Measurements from ENCODE around the gene SMIM5.
A peak's percentile ranks its signal among the peaks of the same experiment; 100 is the strongest.

The SMIM5 gene

DNA sequence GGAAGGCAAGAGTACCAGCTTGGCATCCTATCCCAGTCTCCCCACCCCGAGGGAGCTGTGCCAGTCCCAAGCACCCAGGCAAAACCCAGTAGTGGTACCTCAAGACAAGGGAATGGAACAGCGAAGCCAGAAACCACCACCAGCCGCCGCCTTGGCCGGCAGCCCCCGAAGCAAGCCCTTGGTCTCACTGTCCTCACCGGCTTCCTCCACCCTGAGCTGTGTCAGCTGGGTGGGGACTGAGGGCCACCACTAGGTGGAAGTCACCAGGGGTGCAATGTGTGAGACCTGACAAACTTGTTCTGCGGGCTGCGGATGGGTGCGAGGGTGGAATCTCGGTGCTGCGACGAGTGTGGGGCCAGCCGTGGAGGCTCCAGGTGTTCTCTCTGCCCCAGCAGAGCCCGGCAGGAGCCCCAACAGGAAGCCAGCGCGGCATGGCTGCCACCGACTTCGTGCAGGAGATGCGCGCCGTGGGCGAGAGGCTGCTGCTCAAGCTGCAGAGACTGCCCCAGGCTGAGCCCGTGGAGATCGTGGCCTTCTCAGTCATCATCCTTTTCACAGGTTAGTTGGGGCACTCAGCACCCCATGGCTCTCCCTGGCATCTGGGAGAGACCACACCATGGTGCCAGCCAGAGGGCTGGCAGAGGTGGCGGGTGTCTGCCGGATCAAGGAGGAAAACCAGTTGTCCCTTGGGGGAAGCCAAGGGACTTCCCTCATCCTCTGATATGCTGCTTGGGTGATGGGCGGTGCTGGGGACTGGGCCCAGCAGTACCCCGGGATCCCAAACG, 6.7 kb downstream of the SMIM5 start:
- no peak for DNase-seq

GRCh38 chr17:75640556-75641119, 7.4 kb downstream of the SMIM5 start:
- DNase-seq: no peak

DNA sequence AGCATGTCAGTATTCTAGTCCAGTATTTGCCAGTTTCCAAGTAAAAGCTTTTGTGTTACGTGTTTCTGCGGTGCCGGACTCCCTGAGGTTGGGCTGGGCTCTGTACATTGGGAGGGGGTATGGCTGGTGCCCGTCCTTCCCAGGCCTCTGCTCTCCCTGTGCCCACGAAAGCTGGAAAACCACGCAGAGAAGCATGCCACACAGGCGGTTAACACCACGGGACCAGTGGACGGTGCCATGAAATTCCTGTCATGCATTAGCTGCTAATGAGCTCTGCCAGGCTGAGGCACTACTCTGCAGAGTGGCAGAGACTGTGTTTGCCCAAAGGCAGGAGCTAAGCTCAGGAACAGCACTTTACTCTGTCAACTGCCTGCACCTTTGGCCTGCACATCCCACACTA, 8.1 kb downstream of the SMIM5 start:
- DNase-seq: peak in 11 of 51 donors; percentile 19 to 39 (median 30)

- no peak for DNase-seq
Observed at GRCh38 chr17:75642182-75642783, 9.0 kb downstream of the SMIM5 start.

- peak in 8 of 51 donors; percentile 19 to 42 (median 26) for DNase-seq
Observed at GRCh38 chr17:75642784-75643642, 9.8 kb downstream of the SMIM5 start.

GRCh38 chr17:75643643-75644017, 10.4 kb downstream of the SMIM5 start:
- no peak for DNase-seq

- no peak for DNase-seq
Observed at GRCh38 chr17:75645501-75645888, 12.3 kb downstream of the SMIM5 start.

DNA sequence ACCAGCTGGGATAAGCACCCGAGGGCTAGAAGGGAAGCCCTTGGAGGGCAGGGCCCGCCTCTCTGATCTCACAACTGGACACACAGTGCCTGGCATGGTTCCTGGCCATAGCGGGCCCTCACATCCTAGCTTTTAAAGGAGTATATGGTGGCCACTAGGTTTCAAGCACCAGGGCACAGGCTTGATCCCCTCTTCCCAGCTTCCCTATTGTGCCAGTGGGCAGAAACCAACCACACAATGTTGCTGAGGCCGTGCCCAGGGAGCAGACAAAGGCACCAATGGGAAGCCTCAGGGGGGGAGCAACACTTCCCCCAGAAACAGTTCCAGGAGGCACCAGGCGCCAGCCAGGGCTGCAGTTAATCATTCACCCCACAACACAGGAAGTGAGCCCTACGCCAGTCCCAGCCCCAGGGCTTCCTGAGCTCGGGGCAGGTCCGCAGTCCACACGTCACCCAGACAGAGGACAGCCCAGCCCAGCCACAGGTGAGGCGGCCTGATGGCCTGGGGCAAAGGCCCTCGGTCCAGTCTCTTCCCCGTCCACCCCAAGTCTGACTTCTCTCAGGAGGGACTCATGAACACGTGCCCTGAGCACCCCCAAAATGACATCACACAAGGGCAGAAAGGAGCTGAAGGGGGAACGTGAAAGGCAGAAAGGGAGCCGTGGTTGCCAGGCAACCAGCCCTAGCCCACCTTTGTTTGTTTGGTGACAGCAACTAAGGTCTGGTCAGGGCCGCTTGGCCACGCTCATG, 12.8 kb downstream of the SMIM5 start:
- peak in 38 of 51 donors; percentile 35 to 91 (median 72) for DNase-seq

- DNase-seq: no peak
Observed at GRCh38 chr17:75646638-75646992, 13.4 kb downstream of the SMIM5 start.

- peak in 14 of 51 donors; percentile 10 to 57 (median 31) for DNase-seq
Observed at GRCh38 chr17:75647061-75647460, 13.8 kb downstream of the SMIM5 start.

GRCh38 chr17:75647921-75648320, 14.7 kb downstream of the SMIM5 start:
- DNase-seq: no peak

DNA sequence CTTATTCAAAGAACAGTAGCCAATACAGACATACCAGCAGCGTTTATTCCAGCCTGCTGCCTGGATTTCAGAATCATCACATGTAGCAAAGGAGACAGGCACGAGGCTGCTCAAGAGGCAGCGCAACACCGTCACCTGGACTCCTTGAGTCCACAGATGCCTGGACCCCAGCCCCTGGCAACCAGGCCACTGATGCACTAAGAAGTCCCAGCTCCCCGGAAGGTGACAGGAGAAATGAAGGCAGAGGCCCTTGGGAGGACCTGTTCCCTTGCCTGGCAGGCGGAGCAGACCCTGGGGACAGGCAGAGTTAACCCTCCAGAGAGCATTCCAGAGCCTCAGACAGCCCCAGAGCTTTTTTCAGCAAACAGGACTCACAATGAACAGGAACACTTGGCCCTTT, 16.5 kb downstream of the SMIM5 start:
- DNase-seq: no peak

DNA sequence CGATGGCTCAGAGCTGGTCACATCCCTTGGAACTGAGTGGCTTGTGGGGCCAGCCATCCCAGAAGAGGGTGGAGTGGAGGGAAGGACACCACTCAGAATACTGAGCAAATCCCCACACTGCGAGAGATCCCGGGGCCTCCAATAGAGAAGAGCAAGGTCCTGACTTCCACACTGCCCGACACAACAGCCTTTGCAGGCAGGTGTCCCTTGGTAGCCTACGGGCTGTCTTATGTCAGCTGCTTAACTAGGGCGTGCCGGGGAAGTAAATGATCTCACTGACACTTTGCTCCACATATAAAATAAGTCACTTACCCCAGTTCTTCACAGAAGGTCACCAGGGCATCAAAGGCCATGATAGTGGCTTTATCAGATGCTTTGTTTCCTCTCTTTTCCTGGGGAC, 17.6 kb downstream of the SMIM5 start:
- no peak for DNase-seq

DNA sequence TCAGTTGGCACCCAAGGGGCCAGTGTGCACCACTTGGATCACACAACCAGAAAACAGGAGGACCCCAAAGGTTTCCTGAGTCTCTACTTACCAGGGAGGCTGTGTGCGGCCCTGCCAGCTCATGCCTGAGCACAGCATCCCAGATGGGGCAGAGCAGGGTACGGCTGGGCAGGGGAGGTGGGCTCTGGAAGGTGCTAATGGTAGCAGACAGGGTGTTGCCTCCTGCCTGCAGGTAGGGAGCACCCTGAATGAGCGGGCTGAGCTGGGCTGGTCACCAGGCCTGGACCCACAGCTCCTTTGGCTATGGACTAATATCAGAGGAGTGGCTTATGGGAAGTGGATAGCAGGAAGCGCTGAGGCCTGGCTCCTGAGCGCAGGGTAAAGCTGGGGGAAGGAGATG, 19.1 kb downstream of the SMIM5 start:
- no peak for DNase-seq

DNA sequence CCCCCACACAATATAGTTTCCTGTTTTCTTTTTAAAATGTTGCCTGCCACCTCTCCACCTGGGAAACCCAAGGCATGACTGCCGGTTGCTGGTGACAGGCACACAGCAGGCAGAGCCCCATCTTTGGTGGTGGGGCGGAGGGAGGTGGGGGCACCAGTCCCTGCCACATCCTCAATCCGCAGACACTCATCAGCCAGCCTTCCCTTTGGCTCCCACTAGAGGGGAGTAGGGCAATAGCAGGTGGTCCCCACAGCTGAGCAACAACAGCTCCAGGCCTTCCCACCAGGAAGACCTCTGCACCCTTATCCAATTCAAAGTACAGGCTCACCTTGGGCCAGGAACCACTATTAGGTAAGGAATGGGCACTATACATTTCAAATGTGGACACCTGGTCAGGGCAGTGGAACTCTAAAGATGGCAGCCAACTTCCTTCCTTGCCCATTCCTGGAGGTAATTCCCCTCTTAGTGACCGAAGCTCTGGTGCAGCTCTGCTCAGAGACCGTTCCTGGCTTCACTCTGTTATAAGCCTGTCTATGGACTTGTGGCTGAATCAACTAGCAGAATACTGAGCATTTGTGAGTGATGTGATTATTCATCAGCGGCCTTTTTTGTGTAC, 19.8 kb downstream of the SMIM5 start:
- DNase-seq: peak in 15 of 51 donors; percentile 16 to 49 (median 29)

GRCh38 chr17:75654176-75654575, 20.9 kb downstream of the SMIM5 start:
- peak in 12 of 51 donors; percentile 16 to 57 (median 35) for DNase-seq

DNA sequence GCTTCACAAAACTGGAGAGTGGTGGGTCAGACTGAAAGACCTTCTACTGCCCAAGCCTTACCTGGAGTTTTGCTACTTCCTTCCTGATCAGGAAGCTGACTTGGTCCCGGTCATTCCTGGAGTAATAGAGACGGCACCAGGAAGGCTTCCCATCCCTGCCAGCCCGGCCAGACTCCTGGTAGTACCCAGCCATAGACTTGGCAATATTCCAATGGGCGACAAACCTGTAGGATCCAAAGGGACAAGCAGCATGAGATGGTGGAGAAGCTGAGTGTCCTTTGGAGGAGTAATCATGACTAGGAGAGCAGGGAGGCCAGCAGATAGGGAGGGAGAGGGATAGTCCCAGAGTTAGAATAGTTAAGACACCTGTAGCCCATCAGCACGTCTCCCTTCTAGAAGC, 25.0 kb downstream of the SMIM5 start:
- DNase-seq: no peak

- peak in 27 of 51 donors; percentile 16 to 86 (median 55) for DNase-seq
Observed at GRCh38 chr17:75661531-75661930, 28.3 kb downstream of the SMIM5 start.

GRCh38 chr17:75662511-75662910, 29.3 kb downstream of the SMIM5 start:
- no peak for DNase-seq

- DNase-seq: no peak
Observed at GRCh38 chr17:75664099-75664549, 30.9 kb downstream of the SMIM5 start.

DNA sequence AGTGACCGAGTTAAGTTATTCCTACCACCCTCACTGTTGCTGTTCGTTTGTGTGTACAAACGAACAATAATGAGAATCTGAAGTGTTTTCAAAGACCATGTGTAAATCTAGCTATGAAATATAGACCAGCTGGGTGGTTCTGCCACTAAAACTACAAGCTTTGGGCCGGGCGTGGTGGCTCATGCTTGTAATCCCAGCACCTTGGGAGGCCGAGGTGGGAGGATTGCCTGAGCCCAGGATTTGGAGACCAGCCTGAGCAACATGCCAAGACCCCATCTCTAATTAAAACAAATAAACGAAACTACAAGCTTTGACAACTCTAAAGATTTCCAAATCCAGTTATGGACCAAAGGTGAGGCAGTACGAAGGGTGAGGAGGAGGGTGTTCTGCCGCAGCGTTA, 32.7 kb downstream of the SMIM5 start:
- DNase-seq: no peak
